ENCODE results near the gene RACK1. TPM values are rescaled to one million over a fixed set of nuclear protein-coding genes. Genes with fewer than 3 reads are reported as not detected.

Gene RACK1
- total RNA-seq, 1 donor from 2014 or later: 557 TPM

- intact Hi-C loops (cut with DNase I): no loop called here
- no peak for DNase-seq (ENCODE audit: low spot score)
Observed at GRCh38 chr5:181203777-181204112, 40.0 kb downstream of the RACK1 start.

DNA sequence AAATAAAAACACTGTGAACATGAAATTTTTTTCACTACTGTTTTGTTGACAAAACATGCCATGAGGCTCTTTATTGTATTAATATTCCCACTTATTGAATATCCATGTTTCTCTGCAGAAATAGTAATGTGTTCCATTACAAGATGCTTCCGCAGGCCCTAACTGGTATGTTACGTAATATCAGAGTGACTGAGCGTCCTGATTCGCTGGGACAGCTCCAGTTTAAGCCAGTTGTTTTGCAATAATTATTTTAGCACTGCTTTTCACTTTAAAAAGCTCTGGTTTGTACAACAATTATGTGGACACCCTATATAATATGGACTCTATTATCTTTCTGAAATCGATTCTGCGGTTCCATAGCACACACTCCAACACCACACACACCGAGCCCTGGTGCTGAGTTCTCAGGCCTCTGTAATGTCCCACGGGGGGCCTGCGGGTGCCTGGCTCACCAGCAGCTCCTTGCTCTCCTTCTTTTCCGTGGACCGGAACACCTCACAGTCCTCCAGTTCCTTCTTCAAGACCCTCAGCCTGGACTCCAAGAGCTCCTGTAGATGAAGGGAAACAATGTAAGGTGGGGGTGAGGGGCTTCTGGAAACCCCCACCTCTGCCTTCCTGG, 40.5 kb downstream of the RACK1 start:
- no peak for DNase-seq (ENCODE audit: low spot score)
- intact Hi-C loops (cut with DNase I): no loop called here

GRCh38 chr5:181200816-181201215, 42.9 kb downstream of the RACK1 start:
- DNase-seq (ENCODE audit: low spot score): peak; percentile 49
- intact Hi-C loops (cut with DNase I): no loop called here

DNA sequence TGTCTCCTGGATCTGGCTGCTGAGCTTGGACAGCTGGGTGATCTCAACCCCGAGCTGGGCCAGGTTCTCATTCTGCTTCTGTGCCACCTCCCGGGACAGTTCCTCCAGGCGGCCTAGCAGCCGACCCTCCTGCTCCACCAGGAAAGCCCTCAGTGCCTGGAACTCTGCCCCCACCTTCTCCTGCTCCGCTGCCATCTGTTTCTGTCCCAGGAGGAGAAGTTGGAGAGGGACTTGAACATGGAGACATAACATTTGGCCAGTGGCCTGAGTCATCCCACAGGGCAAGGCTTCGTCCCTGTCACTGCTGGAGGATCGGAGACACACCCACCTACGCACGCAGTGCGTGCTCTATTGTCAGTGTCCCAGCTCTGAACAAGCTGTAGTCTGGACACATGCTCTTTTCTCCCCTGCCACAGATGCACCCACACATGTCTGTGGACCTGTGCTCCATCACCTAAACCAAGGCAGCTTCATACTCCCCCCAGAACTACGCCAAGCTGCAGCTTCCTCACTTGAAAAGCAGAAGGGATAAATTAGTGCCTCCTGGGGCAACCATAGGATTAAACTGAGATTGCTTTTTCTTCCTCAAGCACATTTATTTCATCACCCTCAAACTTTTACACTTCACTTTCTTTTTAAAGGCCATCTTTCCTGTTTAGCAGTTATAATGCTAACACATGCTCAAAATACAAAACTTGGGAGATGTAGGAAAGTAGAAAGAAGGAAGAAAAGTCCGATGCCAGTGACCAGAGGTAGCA, 43.6 kb downstream of the RACK1 start:
- no peak for DNase-seq (ENCODE audit: low spot score)
- intact Hi-C loops (cut with DNase I): no loop called here

DNA sequence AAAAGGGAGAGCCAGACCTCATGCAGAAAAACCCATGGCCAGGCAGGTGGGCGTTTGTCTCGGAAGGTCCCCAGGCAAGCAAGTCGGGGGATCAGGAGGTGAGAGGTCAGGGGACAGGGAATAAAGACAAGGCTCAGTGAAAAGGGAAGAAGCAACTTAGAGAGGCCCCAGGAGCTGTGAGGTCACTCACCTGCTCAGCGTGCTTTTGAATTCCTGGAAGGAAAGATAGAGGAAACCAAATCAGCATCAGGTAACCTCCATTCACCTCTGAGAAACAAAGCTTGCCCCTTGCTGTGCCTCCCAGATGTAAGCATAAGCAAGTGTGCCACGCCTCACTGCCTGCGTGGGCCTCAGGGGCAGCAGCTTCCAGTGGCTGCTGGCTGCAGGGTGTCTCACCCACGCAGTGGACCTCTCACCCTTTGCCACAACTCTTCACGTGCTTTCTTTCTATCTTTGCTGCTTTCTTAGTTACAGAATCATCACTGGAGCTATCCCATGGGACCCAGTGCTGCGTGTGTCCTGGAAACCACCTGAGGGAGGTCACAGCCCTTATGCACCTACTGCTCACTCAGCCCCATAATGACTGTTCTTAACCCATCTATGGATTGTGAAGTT, 44.7 kb downstream of the RACK1 start:
- no peak for DNase-seq (ENCODE audit: low spot score)
- intact Hi-C loops (cut with DNase I): no loop called here

DNA sequence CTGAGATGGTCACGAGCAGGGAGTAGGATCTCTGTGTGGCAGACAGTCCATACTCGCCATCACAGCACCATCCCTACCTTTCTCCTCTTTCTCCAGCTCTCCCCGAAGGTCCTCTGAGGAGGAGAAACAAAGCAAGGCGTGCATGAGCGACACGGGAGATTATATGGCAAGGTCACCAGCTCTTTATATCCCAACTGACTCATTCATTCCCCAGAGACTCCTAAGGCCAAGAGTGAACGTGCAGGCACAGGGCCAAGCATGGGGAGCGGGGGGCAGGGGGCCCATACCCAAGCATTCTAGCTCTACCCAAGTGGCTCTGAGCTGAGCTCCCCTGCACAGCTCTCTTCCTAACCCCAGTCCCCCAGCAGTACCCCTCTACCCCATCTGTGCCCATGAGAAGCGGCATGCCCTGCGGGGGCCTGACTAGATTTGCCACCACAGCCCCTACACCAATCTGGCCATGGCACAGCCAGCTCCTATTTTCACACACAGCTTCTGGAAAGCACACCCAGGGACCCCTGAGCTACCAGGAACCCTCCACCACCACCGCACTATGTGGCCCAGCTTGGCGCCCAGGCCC, 45.5 kb downstream of the RACK1 start:
- intact Hi-C loops (cut with DNase I): no loop called here
- no peak for DNase-seq (ENCODE audit: low spot score)

DNA sequence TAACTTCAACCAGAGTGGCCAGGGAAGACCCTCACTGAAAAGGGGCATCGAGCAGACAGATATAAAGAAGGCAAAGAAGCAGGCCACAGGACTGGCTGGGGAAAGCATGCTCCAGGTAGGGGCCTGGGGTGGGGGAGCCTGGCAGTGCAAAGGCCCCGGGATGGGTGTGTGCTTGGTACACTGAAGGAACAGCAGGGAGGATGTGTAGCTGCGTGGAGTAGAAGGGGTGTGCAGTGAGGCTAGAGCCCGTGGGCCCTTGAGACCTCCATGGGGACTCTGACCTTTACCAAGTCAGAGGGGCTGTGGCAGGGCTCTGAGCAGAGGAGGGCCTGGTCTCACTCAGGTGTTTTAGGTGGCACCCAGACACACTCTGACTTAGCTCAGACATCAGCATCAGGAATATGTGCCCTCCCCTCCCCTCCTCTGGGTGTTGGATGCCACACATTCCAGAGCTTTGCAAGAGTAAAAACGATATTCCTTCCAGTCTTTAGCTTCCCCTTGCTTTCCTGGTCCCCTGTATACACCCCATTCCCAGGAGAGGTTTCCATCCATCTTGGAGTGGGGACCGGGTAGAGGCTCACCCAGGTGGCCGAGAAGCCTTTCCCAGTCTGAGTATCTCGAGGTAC, 46.3 kb downstream of the RACK1 start:
- DNase-seq (ENCODE audit: low spot score): no peak
- intact Hi-C loops (cut with DNase I): no loop called here

DNA sequence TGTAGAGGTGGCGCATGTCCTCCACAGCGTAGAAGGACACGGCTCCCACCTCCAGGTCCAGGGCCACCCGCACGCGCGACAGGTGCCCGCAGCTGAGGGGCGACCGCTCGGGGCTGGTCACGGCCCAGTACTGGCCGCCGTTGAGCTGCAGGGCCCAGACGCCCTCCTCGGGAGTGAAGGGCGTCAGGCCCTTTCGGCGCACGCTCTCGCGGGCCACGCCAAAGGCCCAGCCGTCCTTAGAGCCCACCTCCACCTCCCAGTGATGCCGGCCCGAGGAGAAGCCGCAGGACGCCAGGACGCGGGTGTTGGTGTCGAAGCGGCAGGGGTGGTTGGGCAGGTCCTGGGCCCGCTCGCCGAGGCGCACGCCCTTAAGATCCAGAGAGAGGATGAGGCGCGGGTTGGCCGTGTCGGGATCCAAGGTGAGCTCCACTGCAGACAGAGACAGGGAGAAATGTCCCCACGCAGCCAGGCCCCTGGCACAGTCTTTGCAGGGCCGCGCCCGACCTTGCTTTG, 48.4 kb downstream of the RACK1 start:
- intact Hi-C loops (cut with DNase I): no loop called here
- no peak for DNase-seq (ENCODE audit: low spot score)

DNA sequence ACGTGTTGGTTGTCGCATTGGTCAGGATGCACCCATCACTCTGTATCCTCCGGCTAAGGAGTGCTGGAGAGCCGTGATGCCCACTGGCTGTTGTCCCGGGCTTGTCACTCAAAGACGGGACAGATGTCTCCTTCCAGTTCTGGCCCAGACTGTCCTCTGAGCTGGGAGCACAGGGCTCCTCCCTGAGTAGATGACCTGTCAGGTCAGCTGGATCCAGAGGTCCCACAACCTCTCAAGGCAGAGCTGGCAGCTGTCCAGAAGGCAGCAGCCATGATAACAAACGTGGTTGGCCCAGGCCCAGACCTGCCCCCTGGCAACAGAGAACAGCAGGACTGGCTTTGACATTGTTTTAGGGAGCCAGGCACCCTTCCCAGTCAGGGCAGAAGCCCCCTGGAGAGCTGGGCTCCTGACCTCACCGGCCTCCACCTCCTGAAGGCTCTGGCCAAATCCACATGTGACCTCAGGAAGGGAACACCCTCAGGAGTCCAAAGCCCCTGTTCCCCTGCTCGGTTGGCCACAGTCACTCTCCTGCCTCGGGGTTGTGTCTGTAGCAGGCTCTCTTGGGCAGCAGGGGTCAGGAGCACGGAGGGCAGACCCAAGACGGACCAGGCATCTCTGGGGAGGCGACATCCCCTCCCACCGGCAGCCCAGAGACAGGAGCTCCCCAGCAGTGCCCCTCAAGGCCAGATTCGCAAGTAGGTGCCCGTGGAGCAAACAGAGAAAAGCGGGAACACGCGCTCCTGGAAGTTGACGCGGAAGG, 49.0 kb downstream of the RACK1 start:
- intact Hi-C loops (cut with DNase I): no loop called here
- DNase-seq (ENCODE audit: low spot score): no peak

GRCh38 chr5:181193656-181194055, 50.0 kb downstream of the RACK1 start:
- no peak for DNase-seq (ENCODE audit: low spot score)
- intact Hi-C loops (cut with DNase I): no loop called here

GRCh38 chr5:181192337-181193046, 51.2 kb downstream of the RACK1 start:
- DNase-seq (ENCODE audit: low spot score): no peak
- intact Hi-C loops (cut with DNase I): no loop called here

DNA sequence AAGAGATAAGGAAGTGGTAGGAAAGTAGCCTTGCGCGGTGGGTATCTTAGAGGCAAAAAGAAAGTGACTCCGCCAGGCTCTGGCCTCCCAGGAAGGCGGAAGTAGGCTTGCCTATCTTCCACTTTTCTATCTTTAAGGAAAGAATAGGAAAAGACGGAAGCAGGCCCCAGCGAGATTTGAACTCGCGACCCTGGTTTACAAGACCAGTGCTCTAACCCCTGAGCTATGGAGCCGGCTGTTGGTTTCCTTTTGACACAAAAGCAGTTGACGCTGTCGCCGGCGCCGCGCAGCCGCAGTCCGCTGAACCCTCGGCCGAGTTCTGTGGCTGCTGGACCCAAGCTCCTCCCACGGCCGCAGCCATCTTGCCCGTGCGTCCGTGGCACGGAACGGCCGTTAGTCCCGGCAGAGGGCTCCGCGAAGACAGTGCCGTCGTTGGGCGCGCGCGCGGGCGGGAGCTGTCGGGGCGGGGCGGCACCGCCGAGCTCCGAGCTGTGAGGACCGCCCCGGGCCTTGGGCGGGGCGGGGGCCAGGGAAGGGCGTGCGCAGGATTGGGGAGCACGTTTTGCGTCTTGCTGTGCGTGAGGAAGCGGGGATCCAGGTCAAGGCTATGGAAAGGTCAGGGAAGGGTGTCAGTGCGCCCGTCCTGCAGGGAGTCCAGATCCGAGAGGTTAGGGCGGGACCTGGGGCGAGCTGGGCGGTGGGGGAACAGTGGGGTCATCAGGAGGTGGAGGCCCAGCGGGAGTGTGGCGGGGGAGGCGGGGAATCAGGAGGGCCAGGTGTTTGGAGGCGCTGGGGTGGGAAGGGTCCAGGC, 52.0 kb downstream of the RACK1 start:
- intact Hi-C loops (cut with DNase I): loop anchor here (1.0 to 2.0 kb wide), 3 partner anchors 16 to 69 kb away; partner anchors contain the start of gene TRIM52
- peak; percentile 97 for DNase-seq (ENCODE audit: low spot score)

GRCh38 chr5:181190711-181191525, 52.8 kb downstream of the RACK1 start:
- intact Hi-C loops (cut with DNase I): loop anchor here (1.0 to 2.0 kb wide), 3 partner anchors 16 to 70 kb away; partner anchors contain the start of gene TRIM52
- peak; percentile 78 for DNase-seq (ENCODE audit: low spot score)

DNA sequence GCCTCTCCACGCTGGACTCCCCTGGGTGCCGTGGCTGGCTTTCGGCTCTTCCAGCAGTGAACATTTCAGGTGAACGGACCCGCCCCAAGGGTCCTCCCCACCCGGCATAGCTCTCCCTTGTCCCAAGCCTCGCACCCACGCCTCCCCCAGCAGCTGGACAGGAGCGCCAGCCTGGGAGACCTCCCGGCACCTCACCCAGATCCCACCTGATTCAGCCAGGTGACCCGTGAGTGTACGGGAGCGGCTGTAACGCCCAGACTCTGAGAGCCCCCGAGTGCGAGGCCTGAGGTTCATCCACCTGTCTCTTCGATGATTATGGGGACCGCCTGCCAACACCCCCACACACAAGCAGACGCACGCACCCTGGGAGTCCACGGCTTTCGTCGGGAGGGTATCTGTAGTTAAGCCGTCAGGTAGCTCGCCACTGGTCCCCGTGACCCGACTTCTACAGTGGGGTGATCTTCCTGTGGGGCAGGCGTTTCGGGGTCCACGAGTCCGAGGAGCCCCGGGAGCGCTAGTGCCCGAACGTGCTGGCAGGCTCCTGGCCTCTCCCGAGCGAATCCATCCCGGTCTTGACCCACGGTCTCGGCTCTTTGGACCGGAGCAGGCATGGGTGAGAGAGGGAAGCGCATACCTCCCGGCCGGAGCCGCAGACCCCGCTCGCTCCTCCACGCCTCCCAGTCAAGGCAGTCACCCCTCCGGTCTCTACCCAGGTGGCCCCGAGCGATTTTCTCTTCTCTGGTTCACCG, 53.6 kb downstream of the RACK1 start:
- intact Hi-C loops (cut with DNase I): loop anchor here (1.0 to 2.0 kb wide), 2 partner anchors 54 to 71 kb away; partner anchors contain the start of gene TRIM52
- DNase-seq (ENCODE audit: low spot score): no peak

- no peak for DNase-seq (ENCODE audit: low spot score)
- intact Hi-C loops (cut with DNase I): loop anchor here (1.0 kb wide), 1 partner anchor 55 kb away; no protein-coding TSS in a partner anchor
Observed at GRCh38 chr5:181189363-181189961, 54.2 kb downstream of the RACK1 start.

Data from cardiac septum (tissue), 1 donor.